Measurements from ENCODE around the gene PXDN. TPM values are rescaled to one million over a fixed set of nuclear protein-coding genes. Genes with fewer than 3 reads are reported as not detected.

PXDN gene
- total and polyA plus RNA-seq, 9 donors = 36.0 to 116 (median 54.5) TPM

GRCh38 chr2:1653956-1654695, 90.2 kb downstream of the PXDN start:
- Histone ChIP-seq H3K4me3 (no peak overlapping the region), H3K9me3 (no peaks in the 10 kb centered on the region), H3K27me3 (no peaks in the 10 kb centered on the region), H3K36me3 (no peaks in the 10 kb centered on the region), H3K4me1 (ENCODE audit: insufficient read depth) (peaks cover 32% of the 10 kb centered on the region), H3K27ac (peak overlapping the region in 1 of 2 donors; percentile 70)
- intact Hi-C loops (cut with DNase I) = loop anchor here in 1 of 4 donors (5.0 kb wide), 1 partner anchor 88 kb away; the partner anchor contains the start of gene PXDN
- no peak for TF ChIP-seq CTCF (IDR thresholded peaks at IDR 0.05)
- no peak for TF ChIP-seq POLR2A (IDR thresholded peaks at IDR 0.05)
- no peak for TF ChIP-seq EP300 (IDR thresholded peaks at IDR 0.05)
- WGBS, 3 donors = 22 to 38% (median 31%) methylated on average over 14 of the region's 14 CpGs
- peak in 2 of 5 donors; percentile 8 to 13 for DNase-seq

GRCh38 chr2:1652034-1652790, 92.1 kb downstream of the PXDN start:
- no peaks in the 10 kb centered on the region for H3K27me3 ChIP-seq
- no peak for TF ChIP-seq POLR2A (IDR thresholded peaks at IDR 0.05)
- TF ChIP-seq CTCF (IDR thresholded peaks at IDR 0.05) = no peak
- TF ChIP-seq EP300 (IDR thresholded peaks at IDR 0.05) = no peak
- intact Hi-C loops (cut with DNase I) = loop anchor here in 1 of 4 donors (5.0 kb wide), 1 partner anchor 90 kb away; the partner anchor contains the start of gene PXDN
- no peak overlapping the region for H3K4me3 ChIP-seq
- H3K4me1 ChIP-seq (ENCODE audit: insufficient read depth) = peaks cover 32% of the 10 kb centered on the region
- H3K9me3 ChIP-seq = no peaks in the 10 kb centered on the region
- peak in 3 of 5 donors; percentile 38 to 52 (median 43) for DNase-seq
- 28 to 39% (median 28%) methylated on average over 9 of the region's 9 CpGs for WGBS, 3 donors
- peak overlapping the region in 1 of 2 donors; percentile 70 for H3K27ac ChIP-seq
- peaks cover 3% of the 10 kb centered on the region for H3K36me3 ChIP-seq

- no peaks in the 10 kb centered on the region for H3K9me3 ChIP-seq
- intact Hi-C loops (cut with DNase I) = loop anchor here in 1 of 4 donors (5.0 kb wide), 1 partner anchor 91 kb away; the partner anchor contains the start of gene PXDN
- H3K27ac ChIP-seq = peak overlapping the region in 1 of 2 donors; percentile 70
- H3K36me3 ChIP-seq = peaks cover 3% of the 10 kb centered on the region
- H3K27me3 ChIP-seq = no peaks in the 10 kb centered on the region
- 59 to 65% (median 61%) methylated on average over 16 of the region's 16 CpGs for WGBS, 3 donors
- H3K4me3 ChIP-seq = no peak overlapping the region
- H3K4me1 ChIP-seq (ENCODE audit: insufficient read depth) = peaks cover 32% of the 10 kb centered on the region
- TF ChIP-seq POLR2A (IDR thresholded peaks at IDR 0.05) = no peak
- no peak for TF ChIP-seq CTCF (IDR thresholded peaks at IDR 0.05)
- TF ChIP-seq EP300 (IDR thresholded peaks at IDR 0.05) = no peak
- DNase-seq = peak in 3 of 5 donors; percentile 21 to 45 (median 35)
Measured at GRCh38 chr2:1651121-1652033, 92.9 kb downstream of the PXDN start.
